ENCODE measurements around the gene PITPNC1. TPM values are rescaled to one million over a fixed set of nuclear protein-coding genes. Genes with fewer than 3 reads are reported as not detected.

The PITPNC1 gene
- total RNA-seq, 1 donor from 2014 or later = 35.0 TPM

GRCh38 chr17:67546578-67547527, 169.8 kb downstream of the PITPNC1 start:
- DNase-seq (ENCODE audit: low spot score) = peak; percentile 70

- DNase-seq (ENCODE audit: low spot score) = no peak
These were observed 171.6 kb downstream of the PITPNC1 start for GRCh38 chr17:67548693-67549092.

GRCh38 chr17:67549820-67550219, 172.7 kb downstream of the PITPNC1 start:
- no peak for DNase-seq (ENCODE audit: low spot score)

GRCh38 chr17:67554634-67555033, 177.6 kb downstream of the PITPNC1 start:
- DNase-seq (ENCODE audit: low spot score) = no peak

- DNase-seq (ENCODE audit: low spot score) = no peak
These were observed 178.8 kb downstream of the PITPNC1 start for GRCh38 chr17:67555855-67556254.

GRCh38 chr17:67557052-67557845, 180.2 kb downstream of the PITPNC1 start:
- DNase-seq (ENCODE audit: low spot score) = no peak

GRCh38 chr17:67557921-67558320, 180.8 kb downstream of the PITPNC1 start:
- DNase-seq (ENCODE audit: low spot score) = no peak

GRCh38 chr17:67558740-67559380, 181.8 kb downstream of the PITPNC1 start:
- DNase-seq (ENCODE audit: low spot score) = no peak

GRCh38 chr17:67559381-67559966, 182.4 kb downstream of the PITPNC1 start:
- no peak for DNase-seq (ENCODE audit: low spot score)

- DNase-seq (ENCODE audit: low spot score) = no peak
These were observed 184.9 kb downstream of the PITPNC1 start for GRCh38 chr17:67562005-67562404.

- no peak for DNase-seq (ENCODE audit: low spot score)
These were observed 186.7 kb downstream of the PITPNC1 start for GRCh38 chr17:67563692-67564228.

GRCh38 chr17:67565068-67565467, 188.0 kb downstream of the PITPNC1 start:
- no peak for DNase-seq (ENCODE audit: low spot score)

- DNase-seq (ENCODE audit: low spot score) = no peak
These were observed 189.6 kb downstream of the PITPNC1 start for GRCh38 chr17:67566656-67567055.

- DNase-seq (ENCODE audit: low spot score) = no peak
These were observed 192.0 kb downstream of the PITPNC1 start for GRCh38 chr17:67569015-67569451.

- DNase-seq (ENCODE audit: low spot score) = no peak
These were observed 192.8 kb downstream of the PITPNC1 start for GRCh38 chr17:67569873-67570272.

- DNase-seq (ENCODE audit: low spot score) = no peak
These were observed 193.7 kb downstream of the PITPNC1 start for GRCh38 chr17:67570797-67571196.

- no peak for DNase-seq (ENCODE audit: low spot score)
These were observed 194.4 kb downstream of the PITPNC1 start for GRCh38 chr17:67571478-67571877.

GRCh38 chr17:67573987-67574657, 197.0 kb downstream of the PITPNC1 start:
- DNase-seq (ENCODE audit: low spot score) = no peak

GRCh38 chr17:67574658-67575293, 197.7 kb downstream of the PITPNC1 start:
- DNase-seq (ENCODE audit: low spot score) = no peak

GRCh38 chr17:67575325-67575724, 198.2 kb downstream of the PITPNC1 start:
- peak; percentile 80 for DNase-seq (ENCODE audit: low spot score)

Data from mucosa of gallbladder (tissue), 1 donor.